ENCODE results near the gene BSN. TPM values are rescaled to one million over a fixed set of nuclear protein-coding genes. Genes with fewer than 3 reads are reported as not detected.
"Not testable (repeated sequence)": the region's sequence is repeated elsewhere in the genome, so short reads cannot be mapped to it uniquely, and the experiment has no call there.

BSN gene
- total RNA-seq, 2 donors from 2014 or later, result 0.39 to 0.59 TPM

DNA sequence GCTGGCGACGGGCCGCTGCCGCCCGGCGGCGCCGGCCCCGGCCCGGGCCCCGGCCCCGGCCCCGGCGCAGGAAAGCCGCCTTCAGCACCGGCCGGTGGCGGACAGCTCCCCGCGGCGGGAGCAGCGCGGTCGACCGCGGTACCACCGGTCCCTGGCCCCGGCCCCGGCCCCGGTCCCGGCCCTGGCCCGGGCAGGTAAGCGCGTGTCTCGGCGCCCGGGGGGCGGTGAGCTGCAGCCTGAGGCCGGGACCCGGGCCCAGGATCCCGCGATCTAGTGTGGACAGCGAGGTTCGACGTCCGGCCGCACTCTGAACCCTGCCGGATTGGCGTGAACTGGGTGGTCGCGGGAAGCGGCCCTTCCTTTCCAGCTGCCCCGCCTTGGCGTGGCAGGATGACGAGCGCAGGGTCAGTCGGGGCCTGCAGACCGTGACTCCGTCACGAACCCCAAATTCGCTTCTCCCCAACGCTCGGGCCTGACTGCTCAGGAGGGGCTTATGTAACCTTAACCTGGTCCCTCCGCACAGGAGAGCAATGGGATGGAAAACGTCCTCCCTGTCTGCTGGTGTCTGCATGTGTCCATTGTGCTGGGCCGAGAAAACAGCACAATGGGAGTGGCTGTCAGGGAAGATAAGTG lies 472 bp downstream of the BSN start:
- DNase-seq (ENCODE audit: low spot score), result peak; percentile 69
- H3K27ac Mint-ChIP-seq, result no peak overlapping the region
- ATAC-seq, result peak; percentile 84 to 86
- peaks cover 4% of the 10 kb centered on the region for H3K36me3 Mint-ChIP-seq
- peaks cover 27 to 30% of the 10 kb centered on the region in 2 donors for H3K27me3 Mint-ChIP-seq
- peak overlapping the region; percentile 17 for H3K4me3 Mint-ChIP-seq
- peaks cover 6 to 15% of the 10 kb centered on the region in 2 donors for H3K4me1 Mint-ChIP-seq (ENCODE audit: low read depth in 2 of 2)
- no peaks in the 10 kb centered on the region for H3K9me3 Mint-ChIP-seq

- ATAC-seq (no peak), DNase-seq (ENCODE audit: low spot score) (no peak)
- H3K27me3 Mint-ChIP-seq, result peaks cover 22 to 31% of the 10 kb centered on the region in 2 donors
- peaks cover 6 to 14% of the 10 kb centered on the region in 2 donors for H3K4me1 Mint-ChIP-seq (ENCODE audit: low read depth in 2 of 2)
- peaks cover 4% of the 10 kb centered on the region for H3K36me3 Mint-ChIP-seq
- H3K9me3 Mint-ChIP-seq, result no peaks in the 10 kb centered on the region
- no peak overlapping the region for H3K27ac Mint-ChIP-seq
- no peak overlapping the region for H3K4me3 Mint-ChIP-seq
Observed at GRCh38 chr3:49556500-49557275, 2.4 kb downstream of the BSN start.

- Mint-ChIP-seq H3K9me3 (no peaks in the 10 kb centered on the region), H3K36me3 (peaks cover 4% of the 10 kb centered on the region)
Observed at GRCh38 chr3:49563040-49563578, 8.8 kb downstream of the BSN start.

GRCh38 chr3:49563766-49564165 lies 9.5 kb downstream of the BSN start:
- Mint-ChIP-seq H3K27ac (no peak overlapping the region), H3K27me3 (peaks cover 10 to 26% of the 10 kb centered on the region in 2 donors), H3K4me1 (ENCODE audit: low read depth in 2 of 2) (no peaks in the 10 kb centered on the region), H3K4me3 (no peak overlapping the region), H3K36me3 (peaks cover 4% of the 10 kb centered on the region), H3K9me3 (no peaks in the 10 kb centered on the region)
- ATAC-seq (no peak), DNase-seq (ENCODE audit: low spot score) (no peak)

More at GRCh38 chr3:49563040-49563578, 8.8 kb downstream of the BSN start:
- H3K27me3 Mint-ChIP-seq, result peaks cover 10 to 32% of the 10 kb centered on the region in 2 donors
- ATAC-seq (no peak), DNase-seq (ENCODE audit: low spot score) (no peak)
- no peak overlapping the region for H3K4me3 Mint-ChIP-seq
- no peak overlapping the region for H3K27ac Mint-ChIP-seq
- H3K4me1 Mint-ChIP-seq (ENCODE audit: low read depth in 2 of 2), result no peaks in the 10 kb centered on the region

- H3K27ac Mint-ChIP-seq, result no peak overlapping the region
- no peak for DNase-seq (ENCODE audit: low spot score)
- no peaks in the 10 kb centered on the region for H3K36me3 Mint-ChIP-seq
- H3K9me3 Mint-ChIP-seq, result no peaks in the 10 kb centered on the region
- peaks cover 5 to 16% of the 10 kb centered on the region in 2 donors for H3K27me3 Mint-ChIP-seq
- no peak overlapping the region for H3K4me3 Mint-ChIP-seq
- no peak for ATAC-seq
- no peaks in the 10 kb centered on the region for H3K4me1 Mint-ChIP-seq (ENCODE audit: low read depth in 2 of 2)
Observed at GRCh38 chr3:49566312-49566711, 12.0 kb downstream of the BSN start.

DNA sequence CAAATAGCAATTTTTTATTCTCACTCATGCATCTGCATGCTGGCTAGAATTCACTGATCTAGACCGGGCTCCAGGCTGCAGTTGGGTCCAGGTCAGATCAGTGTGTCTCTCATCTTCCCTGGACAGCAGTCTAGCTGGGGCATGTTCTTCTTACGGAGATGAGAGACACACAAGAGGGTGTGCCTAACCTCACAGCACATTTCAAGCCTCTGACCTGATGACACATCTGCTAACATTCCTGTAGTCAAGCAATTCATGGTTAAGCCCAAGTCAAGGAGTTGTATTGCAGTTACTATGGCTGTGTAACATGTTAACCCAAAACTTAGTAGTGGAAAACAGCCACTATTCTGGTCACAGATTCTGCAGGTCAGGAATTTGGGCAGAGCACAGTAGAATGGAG lies 13.1 kb downstream of the BSN start:
- Mint-ChIP-seq H3K36me3 (no peaks in the 10 kb centered on the region), H3K27me3 (peaks cover 5 to 10% of the 10 kb centered on the region in 2 donors), H3K4me3 (no peak overlapping the region), H3K9me3 (no peaks in the 10 kb centered on the region), H3K27ac (no peak overlapping the region), H3K4me1 (ENCODE audit: low read depth in 2 of 2) (no peaks in the 10 kb centered on the region)
- DNase-seq (ENCODE audit: low spot score), result no peak
- no peak for ATAC-seq

DNA sequence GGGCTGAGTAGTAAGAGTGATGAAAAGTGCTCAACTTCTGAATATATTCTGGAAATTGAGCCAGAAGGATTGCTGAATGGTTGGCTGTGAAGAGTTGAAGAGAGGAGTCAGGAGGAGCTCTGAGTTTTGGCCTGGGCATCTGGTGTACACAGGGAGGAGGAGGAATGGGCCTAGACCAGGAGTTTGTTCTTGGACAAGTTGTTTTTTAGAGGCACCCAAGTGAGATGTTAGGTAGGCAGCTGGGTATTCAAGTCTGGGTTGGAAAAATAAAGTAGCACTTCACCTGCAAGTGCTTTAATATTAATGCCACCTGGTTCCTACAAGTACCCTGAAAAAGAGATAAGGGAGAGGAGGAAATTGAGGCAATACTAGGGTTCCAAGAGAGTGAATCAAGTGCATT lies 14.7 kb downstream of the BSN start:
- H3K36me3 Mint-ChIP-seq, result no peaks in the 10 kb centered on the region
- H3K4me1 Mint-ChIP-seq (ENCODE audit: low read depth in 2 of 2), result no peaks in the 10 kb centered on the region
- no peak overlapping the region for H3K27ac Mint-ChIP-seq
- no peaks in the 10 kb centered on the region for H3K9me3 Mint-ChIP-seq
- no peak overlapping the region for H3K4me3 Mint-ChIP-seq
- ATAC-seq (no peak), DNase-seq (ENCODE audit: low spot score) (no peak)
- H3K27me3 Mint-ChIP-seq, result peaks cover under 1 to 6% of the 10 kb centered on the region in 2 donors

DNA sequence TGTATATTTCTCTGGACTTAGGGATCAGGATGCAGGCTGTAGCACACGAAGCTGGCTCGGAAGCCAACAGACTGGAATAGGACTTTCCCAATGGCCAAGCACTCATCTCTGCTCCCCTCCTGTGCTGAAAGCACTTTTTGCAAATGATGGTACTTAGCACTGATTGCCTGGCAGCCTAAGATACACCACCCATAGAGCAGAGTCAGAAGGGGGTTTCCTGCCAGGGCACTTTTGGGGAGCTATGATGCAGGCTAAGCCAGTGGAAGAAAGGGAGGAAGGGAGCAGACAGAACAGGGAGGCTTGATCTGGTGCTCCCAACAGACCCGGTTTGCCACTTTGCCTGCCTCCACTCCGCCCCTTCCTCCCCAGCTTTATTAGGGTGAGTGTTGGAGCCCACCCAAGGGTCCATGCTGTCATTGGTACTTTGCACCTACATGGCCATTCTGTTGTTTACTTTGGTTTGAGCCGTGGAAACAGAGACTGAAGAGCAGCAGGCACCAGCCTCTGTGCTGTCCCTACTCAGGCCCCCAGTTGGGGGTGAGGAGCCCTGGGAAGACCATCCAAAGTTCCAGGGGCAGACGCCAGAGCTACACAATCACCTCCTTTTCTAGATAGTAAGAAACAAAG lies 15.9 kb downstream of the BSN start:
- Mint-ChIP-seq H3K36me3 (no peaks in the 10 kb centered on the region), H3K27ac (no peak overlapping the region), H3K4me3 (no peak overlapping the region), H3K27me3 (peaks cover 0 to 6% of the 10 kb centered on the region in 2 donors), H3K9me3 (no peaks in the 10 kb centered on the region), H3K4me1 (ENCODE audit: low read depth in 2 of 2) (no peaks in the 10 kb centered on the region)
- ATAC-seq, result no peak
- DNase-seq (ENCODE audit: low spot score), result no peak

GRCh38 chr3:49582177-49582576 lies 27.9 kb downstream of the BSN start:
- no peak for DNase-seq (ENCODE audit: low spot score)
- Mint-ChIP-seq H3K4me1 (ENCODE audit: low read depth in 2 of 2) (peaks cover 0 to under 1% of the 10 kb centered on the region in 2 donors), H3K9me3 (no peaks in the 10 kb centered on the region), H3K36me3 (no peaks in the 10 kb centered on the region), H3K27me3 (peaks cover 9 to 16% of the 10 kb centered on the region in 2 donors), H3K4me3 (no peak overlapping the region), H3K27ac (no peak overlapping the region)
- no peak for ATAC-seq

- H3K36me3 Mint-ChIP-seq; H3K4me3 Mint-ChIP-seq; H3K27ac Mint-ChIP-seq; H3K4me1 Mint-ChIP-seq (ENCODE audit: low read depth in 2 of 2); ATAC-seq; DNase-seq (ENCODE audit: low spot score); H3K9me3 Mint-ChIP-seq: not testable (repeated sequence)
- H3K27me3 Mint-ChIP-seq, result peaks cover 9 to 20% of the 10 kb centered on the region in 2 donors
Observed at GRCh38 chr3:49585261-49585755, 31.0 kb downstream of the BSN start.

GRCh38 chr3:49591615-49592014 lies 37.3 kb downstream of the BSN start:
- H3K36me3 Mint-ChIP-seq, result no peaks in the 10 kb centered on the region
- H3K9me3 Mint-ChIP-seq, result no peaks in the 10 kb centered on the region
- ATAC-seq (no peak), DNase-seq (ENCODE audit: low spot score) (no peak)
- H3K27ac Mint-ChIP-seq, result no peak overlapping the region
- H3K4me1 Mint-ChIP-seq (ENCODE audit: low read depth in 2 of 2), result peaks cover 0 to 4% of the 10 kb centered on the region in 2 donors
- no peak overlapping the region for H3K4me3 Mint-ChIP-seq
- peaks cover 4 to 7% of the 10 kb centered on the region in 2 donors for H3K27me3 Mint-ChIP-seq

GRCh38 chr3:49593041-49593440 lies 38.8 kb downstream of the BSN start:
- no peak for DNase-seq (ENCODE audit: low spot score)
- Mint-ChIP-seq H3K27ac (no peak overlapping the region), H3K9me3 (no peaks in the 10 kb centered on the region), H3K27me3 (no peaks in the 10 kb centered on the region), H3K36me3 (no peaks in the 10 kb centered on the region), H3K4me3 (no peak overlapping the region), H3K4me1 (ENCODE audit: low read depth in 2 of 2) (no peaks in the 10 kb centered on the region)
- ATAC-seq, result no peak

GRCh38 chr3:49600781-49601180 lies 46.5 kb downstream of the BSN start:
- DNase-seq (ENCODE audit: low spot score) (no peak), ATAC-seq (no peak)
- Mint-ChIP-seq H3K4me1 (ENCODE audit: low read depth in 2 of 2) (peaks cover 10 to 13% of the 10 kb centered on the region in 2 donors), H3K9me3 (no peaks in the 10 kb centered on the region), H3K27me3 (no peaks in the 10 kb centered on the region), H3K4me3 (no peak overlapping the region), H3K27ac (no peak overlapping the region), H3K36me3 (no peaks in the 10 kb centered on the region)
